GM18517 (cell line): ENCODE data around the gene KIF26B.

Experiments
- ATAC-seq: cut with Tn5 transposase; IDR thresholded peaks from one replicate; pipeline ENCODE4 v1.9.1; 2021; ENCODE audit warnings: mild to moderate bottlenecking, moderate library complexity; ENCODE audit not compliant: unreplicated experiment

Gene KIF26B

DNA sequence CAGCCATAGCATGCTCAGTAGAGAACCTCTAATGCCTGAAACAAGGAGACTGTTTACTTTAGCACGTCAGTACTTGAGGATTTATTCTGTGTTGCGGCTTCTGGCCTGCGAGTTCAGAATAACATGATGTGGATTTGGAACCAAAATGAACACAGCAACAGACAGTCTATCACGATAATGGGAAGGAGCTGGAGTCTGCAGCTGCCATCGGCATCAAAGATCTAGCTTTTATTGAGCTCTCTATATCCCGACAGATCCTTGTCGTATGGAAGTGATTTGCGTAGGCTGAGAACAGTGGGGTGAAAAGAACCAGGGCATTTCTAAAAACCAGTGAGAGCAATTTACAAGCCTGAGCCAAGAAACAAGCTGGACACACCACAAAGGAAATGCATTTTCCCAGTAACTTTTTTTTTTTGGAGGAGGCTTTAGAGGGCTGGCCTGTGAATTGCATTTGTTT is 294.2 kb downstream of the KIF26B start:
- ATAC-seq, result no peak

- ATAC-seq, result no peak
Measured at GRCh38 chr1:245453541-245453940, 298.8 kb downstream of the KIF26B start.

- no peak for ATAC-seq
Measured at GRCh38 chr1:245454051-245454450, 299.3 kb downstream of the KIF26B start.

GRCh38 chr1:245457562-245457961 is 302.8 kb downstream of the KIF26B start:
- no peak for ATAC-seq

DNA sequence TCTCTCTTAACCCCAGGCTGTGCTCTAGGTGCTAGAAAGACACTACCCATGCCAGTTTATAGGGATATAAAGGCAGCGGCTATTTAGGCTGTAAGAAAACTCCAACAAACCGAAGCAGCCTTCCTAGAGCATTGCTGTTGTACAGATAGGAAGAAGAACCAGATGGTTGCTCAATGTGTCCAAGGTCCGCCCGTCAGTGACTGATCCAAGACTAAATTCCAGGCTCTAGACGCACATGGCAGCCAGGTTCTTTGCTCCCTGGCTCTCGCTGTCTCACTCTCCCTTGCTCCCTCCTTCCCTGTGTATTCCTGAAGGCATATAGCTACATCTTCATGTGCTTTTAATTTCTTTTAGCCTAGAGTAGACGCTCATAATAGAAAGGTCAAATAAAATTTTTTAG is 303.4 kb downstream of the KIF26B start:
- ATAC-seq, result no peak

DNA sequence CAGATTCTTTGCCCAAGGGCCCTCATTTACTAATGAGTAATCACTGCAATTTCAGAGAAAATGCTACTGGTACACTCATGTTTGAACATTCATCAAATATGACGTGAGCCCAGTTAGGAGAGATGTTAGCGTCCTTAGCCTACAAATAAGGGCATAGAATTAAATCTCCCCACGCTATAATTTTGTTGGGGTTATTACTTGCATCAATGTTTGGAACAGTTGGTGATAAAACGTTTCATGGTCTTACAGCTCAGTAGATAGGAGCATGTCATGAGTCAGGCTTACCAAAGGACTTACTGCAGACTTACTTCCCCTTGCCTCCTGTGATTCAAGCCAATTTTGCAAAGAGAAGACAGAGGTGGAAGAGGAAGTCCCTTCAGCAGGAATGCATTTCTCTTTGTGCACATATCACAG is 304.0 kb downstream of the KIF26B start:
- ATAC-seq, result no peak

DNA sequence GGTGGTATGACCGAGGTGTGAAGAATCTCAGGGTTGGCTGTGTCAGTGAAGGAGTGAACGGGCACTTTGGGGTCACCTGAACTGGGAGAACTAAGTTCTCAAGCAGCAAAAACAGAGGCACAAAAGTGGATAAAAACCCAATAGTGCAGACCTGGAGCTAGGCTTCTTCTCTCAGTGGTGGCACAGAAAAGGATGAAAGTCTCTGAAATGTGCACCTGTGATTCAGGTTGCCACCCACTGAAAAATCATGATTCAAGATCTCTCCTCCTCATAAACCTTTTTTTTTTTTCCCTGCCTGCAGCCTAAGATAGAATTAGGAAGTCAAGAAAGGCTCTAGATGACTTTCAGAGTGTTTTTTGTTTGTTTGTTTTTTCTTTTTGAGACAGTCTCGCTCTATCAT is 304.8 kb downstream of the KIF26B start:
- no peak for ATAC-seq

- ATAC-seq, result no peak
Measured at GRCh38 chr1:245461681-245462080, 306.9 kb downstream of the KIF26B start.

- ATAC-seq, result no peak
Measured at GRCh38 chr1:245462161-245462560, 307.4 kb downstream of the KIF26B start.

DNA sequence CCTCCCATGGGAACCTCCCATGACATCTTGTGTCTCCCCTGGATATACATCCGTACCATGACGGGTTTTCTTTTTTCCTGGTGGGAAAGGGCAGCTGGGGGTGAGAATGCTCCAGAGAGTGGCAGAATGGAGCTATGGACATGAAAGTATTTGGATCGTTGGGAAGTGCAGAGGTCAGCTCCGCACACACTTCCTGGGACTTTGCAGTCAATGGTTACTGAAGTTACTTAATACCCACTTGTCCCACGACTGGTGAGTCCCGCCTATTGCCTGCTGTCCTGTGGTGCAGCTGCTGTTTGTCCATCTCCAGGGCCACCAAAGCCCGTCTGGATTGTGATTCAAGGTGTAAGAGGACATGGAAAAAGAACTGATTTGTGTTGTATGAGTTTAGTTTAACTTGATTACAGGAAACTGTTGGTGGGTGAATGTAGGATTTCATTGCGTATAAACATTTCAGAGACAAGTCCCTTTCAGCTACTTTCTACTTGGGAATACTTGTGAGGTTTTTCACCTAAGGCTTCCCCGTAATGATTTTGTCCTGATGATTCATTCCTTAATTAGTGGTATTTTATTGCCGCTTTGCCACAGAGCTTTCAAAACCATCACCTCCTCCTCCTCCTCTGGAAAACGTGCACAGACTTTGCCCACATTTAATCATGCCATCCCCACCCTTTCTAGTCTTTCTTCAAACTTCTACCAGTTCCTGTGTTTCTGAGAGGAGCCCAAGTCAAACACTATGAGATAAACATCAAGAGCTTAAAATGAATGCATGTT is 308.8 kb downstream of the KIF26B start:
- no peak for ATAC-seq

DNA sequence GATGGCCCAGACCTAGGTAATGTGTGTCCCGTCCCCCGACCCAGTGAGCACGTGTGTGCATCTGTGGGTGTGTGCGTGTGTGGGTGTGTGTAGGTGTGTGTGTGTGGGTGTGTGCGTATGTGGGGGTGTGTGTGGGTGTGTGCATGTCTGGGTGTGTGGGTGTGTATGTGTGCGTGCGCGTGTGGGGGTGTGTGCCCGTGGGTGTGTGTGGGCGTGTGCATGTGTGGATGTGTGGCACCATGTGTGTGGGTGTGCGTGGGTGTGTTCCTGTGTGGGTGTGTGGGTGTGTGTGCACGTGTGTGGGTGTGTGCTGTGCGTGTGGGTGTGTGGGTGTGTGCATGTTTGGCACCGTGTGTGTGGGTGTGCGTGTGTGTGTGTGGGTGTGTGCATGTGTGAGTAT is 309.5 kb downstream of the KIF26B start:
- no peak for ATAC-seq

- no peak for ATAC-seq
Measured at GRCh38 chr1:245465666-245466065, 310.9 kb downstream of the KIF26B start.

GRCh38 chr1:245466261-245466660 is 311.5 kb downstream of the KIF26B start:
- no peak for ATAC-seq

GRCh38 chr1:245467804-245468203 is 313.0 kb downstream of the KIF26B start:
- no peak for ATAC-seq

GRCh38 chr1:245469006-245469405 is 314.2 kb downstream of the KIF26B start:
- ATAC-seq, result no peak

- ATAC-seq, result no peak
Measured at GRCh38 chr1:245469734-245470133, 314.9 kb downstream of the KIF26B start.

GRCh38 chr1:245475126-245475525 is 320.3 kb downstream of the KIF26B start:
- no peak for ATAC-seq

GRCh38 chr1:245475961-245476516 is 321.3 kb downstream of the KIF26B start:
- no peak for ATAC-seq

DNA sequence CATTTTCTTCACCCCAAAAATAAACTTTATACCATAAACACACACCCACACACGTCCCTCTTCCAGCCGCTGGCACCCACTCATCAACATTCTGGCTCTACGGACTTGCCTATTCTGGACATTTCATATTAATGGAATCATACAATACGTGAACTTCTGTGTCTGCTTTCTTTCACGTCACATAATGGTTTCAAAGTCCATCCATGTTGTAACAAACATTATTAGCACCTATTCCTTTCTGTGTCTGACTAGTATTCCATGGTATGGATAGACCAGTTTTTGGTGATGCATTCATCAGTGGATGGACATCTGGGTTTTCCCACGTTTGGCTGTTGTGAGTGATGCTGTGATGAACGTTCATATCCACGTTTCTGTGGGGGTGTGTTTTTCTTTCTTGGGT is 323.2 kb downstream of the KIF26B start:
- no peak for ATAC-seq

GRCh38 chr1:245480393-245481120 is 325.8 kb downstream of the KIF26B start:
- no peak for ATAC-seq

DNA sequence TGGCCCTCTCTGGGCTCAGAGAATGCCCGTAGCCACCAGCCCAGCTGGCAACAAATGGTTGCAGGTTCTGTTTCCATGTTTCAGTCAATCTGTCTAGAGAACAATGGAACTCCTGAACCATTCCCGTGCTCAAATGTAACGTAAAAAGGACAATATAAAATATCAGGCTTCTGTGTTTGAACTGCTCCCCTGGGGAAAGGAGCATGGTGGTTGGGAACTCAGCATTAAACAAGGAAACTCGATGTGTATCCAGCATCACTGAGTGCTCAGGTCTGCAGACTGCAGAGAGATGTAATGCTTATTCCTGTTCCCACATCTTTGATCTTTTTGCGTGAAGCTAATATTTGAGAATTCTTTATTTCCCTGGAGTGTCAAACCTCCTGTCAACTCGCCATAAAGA is 326.5 kb downstream of the KIF26B start:
- ATAC-seq, result no peak

DNA sequence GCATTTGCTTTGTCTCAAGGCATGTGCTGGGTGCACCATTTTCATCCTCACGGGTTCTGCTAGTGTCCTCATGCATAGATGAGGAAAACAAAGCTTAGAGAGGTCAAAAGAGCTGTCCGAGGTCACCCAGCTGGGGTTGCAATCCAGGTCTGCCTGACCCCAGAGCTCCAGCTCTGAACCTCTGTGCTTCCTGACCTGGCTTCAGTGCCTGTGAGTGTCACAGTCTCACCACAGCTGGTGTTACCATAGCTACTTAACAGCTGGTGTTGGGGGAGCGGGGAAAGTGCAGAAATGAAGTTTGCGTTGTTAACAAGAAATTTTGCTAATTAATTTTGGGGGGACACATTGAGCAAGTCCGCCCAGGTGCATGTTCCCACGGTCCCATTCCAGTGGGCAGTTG is 328.5 kb downstream of the KIF26B start:
- ATAC-seq, result no peak
